ENCODE measurements around the gene DSCAML1. TPM values are rescaled to one million over a fixed set of nuclear protein-coding genes. Genes with fewer than 3 reads are reported as not detected.

The DSCAML1 gene
- total RNA-seq, 1 experiment from 2014 or later: 0.15 TPM

DNA sequence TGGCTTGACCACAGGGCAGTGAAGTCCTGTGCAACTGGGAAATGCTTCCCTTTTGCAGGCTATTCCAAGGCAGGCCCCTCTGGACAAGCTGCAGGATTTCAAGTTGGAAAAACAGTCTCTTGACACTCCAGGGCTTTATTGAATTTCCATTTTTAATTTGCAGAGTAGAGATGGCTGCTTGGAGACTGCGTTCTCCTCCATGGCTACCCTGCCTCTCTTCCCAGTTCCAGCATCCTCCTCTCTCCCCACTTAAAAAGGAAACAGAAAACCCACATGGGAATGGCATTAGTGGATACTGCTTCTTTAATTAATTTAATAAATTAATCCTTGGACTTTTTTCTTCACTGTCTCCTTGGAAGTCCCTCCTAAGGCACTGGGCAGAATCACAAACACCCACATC lies 115.6 kb downstream of the DSCAML1 start:
- H3K27me3 Mint-ChIP-seq (ENCODE audit: low read depth): peaks cover 60% of the 10 kb centered on the region
- H3K79me1 ChIP-seq (ENCODE audit: insufficient read depth, low read depth, low read length, poor library complexity, severe bottlenecking): no peaks in the 10 kb centered on the region
- H3K4ac ChIP-seq (ENCODE audit: low read depth, low read length): no peak overlapping the region
- no peaks in the 10 kb centered on the region for H3K36me3 Mint-ChIP-seq (ENCODE audit: insufficient read depth in 1 of 3, low read depth in 3 of 3)
- H4K91ac ChIP-seq (ENCODE audit: insufficient read length, low read depth, low read length): no peak overlapping the region
- no peak overlapping the region for H2BK120ac ChIP-seq (ENCODE audit: low read depth, low read length, poor library complexity, severe bottlenecking)
- no peaks in the 10 kb centered on the region for H3K79me2 ChIP-seq (ENCODE audit: insufficient read depth, low read length)
- no peak overlapping the region for H4K8ac ChIP-seq (replicated peaks; ENCODE audit: insufficient read length, low read depth, low read length)
- H4K20me1 ChIP-seq (ENCODE audit: control insufficient read depth, insufficient read depth, insufficient read length): no peaks in the 10 kb centered on the region
- no peak overlapping the region for H2BK12ac ChIP-seq (ENCODE audit: insufficient read length, low read depth, low read length)
- no peaks in the 10 kb centered on the region for H3K23me2 ChIP-seq (ENCODE audit: insufficient read length, low read depth, low read length, poor library complexity, severe bottlenecking)
- H3K9me3 ChIP-seq (ENCODE audit: control insufficient read depth, low read depth, low read length): no peaks in the 10 kb centered on the region
- no peak overlapping the region for H2AK5ac ChIP-seq (ENCODE audit: insufficient read length, low read length)
- H3K9me3 Mint-ChIP-seq: no peaks in the 10 kb centered on the region; a peak in 1 of 5 replicates
- H3K56ac ChIP-seq (ENCODE audit: insufficient read length, low read depth, low read length): no peak overlapping the region
- H2BK5ac ChIP-seq (ENCODE audit: insufficient read length, low read length): no peak overlapping the region
- H2BK20ac ChIP-seq (ENCODE audit: low read depth, low read length, poor library complexity, severe bottlenecking): no peak overlapping the region
- DNase-seq: no peak
- no peaks in the 10 kb centered on the region for H3K27me3 ChIP-seq (ENCODE audit: insufficient read depth, low read length)
- no peak overlapping the region for H2AFZ ChIP-seq (ENCODE audit: low read length)
- no peak for TF ChIP-seq CTCF (conservative IDR thresholded peaks at IDR 0.05)
- H3K27ac Mint-ChIP-seq: no peak overlapping the region
- no peak overlapping the region for H3K9ac ChIP-seq (ENCODE audit: extremely low read depth, insufficient read length, low read length)
- H2BK15ac ChIP-seq (ENCODE audit: low read depth, low read length): no peak overlapping the region
- no peak overlapping the region for H3K23ac ChIP-seq (ENCODE audit: insufficient read length, low read depth, low read length)
- no peak overlapping the region for H3K14ac ChIP-seq (ENCODE audit: insufficient read depth, low read length)
- H3K4me1 ChIP-seq (ENCODE audit: insufficient read depth, low read length): peaks cover 9% of the 10 kb centered on the region; the same call in 1 of the 2 replicates
- no peak overlapping the region for H3K4me2 ChIP-seq (ENCODE audit: insufficient read depth, insufficient read length, low read length)
- peaks cover 52 to 55% of the 10 kb centered on the region in 2 experiments for H3K4me1 Mint-ChIP-seq
- WGBS (ENCODE audit: extremely low coverage, insufficient read length, low lambda C conversion rate): no CpG with 5 or more reads among the region's 1 CpG
- no peak overlapping the region for H3K27ac ChIP-seq (ENCODE audit: insufficient read length, low read depth, low read length)
- no peak overlapping the region for H3K18ac ChIP-seq (ENCODE audit: insufficient read length, low read depth, low read length)
- H3T11ph ChIP-seq (ENCODE audit: low read length): no peak overlapping the region
- H3K4me3 Mint-ChIP-seq: no peak overlapping the region; a peak in 2 of 5 replicates
- H4K5ac ChIP-seq (ENCODE audit: insufficient read length, low read depth, low read length): no peak overlapping the region

All from H9 (cell line).